ENCODE results near the gene RNU6-1. TPM values are rescaled to one million over a fixed set of nuclear protein-coding genes. Genes with fewer than 3 reads are reported as not detected.

The RNU6-1 gene
- total RNA-seq, 1 donor = not detected

- no peaks in the 10 kb centered on the region for H3K4me1 ChIP-seq (ENCODE audit: insufficient read depth, low read length)
- H3K36me3 ChIP-seq (ENCODE audit: insufficient read depth, low read length) = no peaks in the 10 kb centered on the region
- TF ChIP-seq CTCF (IDR thresholded peaks at IDR 0.05; ENCODE audit: extremely low read depth, low read depth, low read length) = no peak
- DNase-seq (ENCODE audit: insufficient read length, low spot score, missing footprints) = no peak
- no peak overlapping the region for H3K4me2 ChIP-seq (ENCODE audit: insufficient read depth, low read length)
- no peaks in the 10 kb centered on the region for H3K79me2 ChIP-seq (ENCODE audit: insufficient read depth, low read length)
- H2AFZ ChIP-seq (ENCODE audit: low read length) = no peak overlapping the region
- H3K27ac ChIP-seq (ENCODE audit: low read depth, low read length) = no peak overlapping the region
- peaks cover 5% of the 10 kb centered on the region for H3K27me3 ChIP-seq (ENCODE audit: insufficient read depth, low read length)
- no peaks in the 10 kb centered on the region for H4K20me1 ChIP-seq (ENCODE audit: insufficient read depth, low read length)
- no peaks in the 10 kb centered on the region for H3K9me3 ChIP-seq (ENCODE audit: low read depth, low read length)
- no peak overlapping the region for H3K4me3 ChIP-seq (ENCODE audit: insufficient read depth, low read length)
Observed at GRCh38 chr15:67809866-67810265, 30.0 kb downstream of the RNU6-1 start.

- no peak overlapping the region for H3K4me3 ChIP-seq (ENCODE audit: insufficient read depth, low read length)
- H3K27me3 ChIP-seq (ENCODE audit: insufficient read depth, low read length) = peaks cover 5% of the 10 kb centered on the region
- no peaks in the 10 kb centered on the region for H3K79me2 ChIP-seq (ENCODE audit: insufficient read depth, low read length)
- H3K4me1 ChIP-seq (ENCODE audit: insufficient read depth, low read length) = no peaks in the 10 kb centered on the region
- DNase-seq (ENCODE audit: insufficient read length, low spot score, missing footprints) = no peak
- H3K9me3 ChIP-seq (ENCODE audit: low read depth, low read length) = no peaks in the 10 kb centered on the region
- H3K27ac ChIP-seq (ENCODE audit: low read depth, low read length) = no peak overlapping the region
- TF ChIP-seq CTCF (IDR thresholded peaks at IDR 0.05; ENCODE audit: extremely low read depth, low read depth, low read length) = no peak
- no peak overlapping the region for H2AFZ ChIP-seq (ENCODE audit: low read length)
- H3K4me2 ChIP-seq (ENCODE audit: insufficient read depth, low read length) = no peak overlapping the region
- H4K20me1 ChIP-seq (ENCODE audit: insufficient read depth, low read length) = no peaks in the 10 kb centered on the region
- no peaks in the 10 kb centered on the region for H3K36me3 ChIP-seq (ENCODE audit: insufficient read depth, low read length)
Observed at GRCh38 chr15:67809441-67809840, 30.4 kb downstream of the RNU6-1 start.

GRCh38 chr15:67808821-67809220 lies 31.0 kb downstream of the RNU6-1 start:
- Histone ChIP-seq H3K79me2 (ENCODE audit: insufficient read depth, low read length) (no peaks in the 10 kb centered on the region), H3K9me3 (ENCODE audit: low read depth, low read length) (no peaks in the 10 kb centered on the region), H3K27me3 (ENCODE audit: insufficient read depth, low read length) (peaks cover 5% of the 10 kb centered on the region), H4K20me1 (ENCODE audit: insufficient read depth, low read length) (no peaks in the 10 kb centered on the region), H3K27ac (ENCODE audit: low read depth, low read length) (no peak overlapping the region), H3K36me3 (ENCODE audit: insufficient read depth, low read length) (no peaks in the 10 kb centered on the region), H3K4me2 (ENCODE audit: insufficient read depth, low read length) (no peak overlapping the region), H3K4me1 (ENCODE audit: insufficient read depth, low read length) (no peaks in the 10 kb centered on the region), H2AFZ (ENCODE audit: low read length) (no peak overlapping the region), H3K4me3 (ENCODE audit: insufficient read depth, low read length) (no peak overlapping the region)
- TF ChIP-seq CTCF (IDR thresholded peaks at IDR 0.05; ENCODE audit: extremely low read depth, low read depth, low read length) = no peak
- DNase-seq (ENCODE audit: insufficient read length, low spot score, missing footprints) = no peak

- no peaks in the 10 kb centered on the region for H3K4me1 ChIP-seq (ENCODE audit: insufficient read depth, low read length)
- no peaks in the 10 kb centered on the region for H4K20me1 ChIP-seq (ENCODE audit: insufficient read depth, low read length)
- no peak overlapping the region for H3K27ac ChIP-seq (ENCODE audit: low read depth, low read length)
- no peaks in the 10 kb centered on the region for H3K79me2 ChIP-seq (ENCODE audit: insufficient read depth, low read length)
- no peaks in the 10 kb centered on the region for H3K9me3 ChIP-seq (ENCODE audit: low read depth, low read length)
- no peaks in the 10 kb centered on the region for H3K36me3 ChIP-seq (ENCODE audit: insufficient read depth, low read length)
- peaks cover 5% of the 10 kb centered on the region for H3K27me3 ChIP-seq (ENCODE audit: insufficient read depth, low read length)
- H2AFZ ChIP-seq (ENCODE audit: low read length) = no peak overlapping the region
- no peak for TF ChIP-seq CTCF (IDR thresholded peaks at IDR 0.05; ENCODE audit: extremely low read depth, low read depth, low read length)
- H3K4me3 ChIP-seq (ENCODE audit: insufficient read depth, low read length) = no peak overlapping the region
- H3K4me2 ChIP-seq (ENCODE audit: insufficient read depth, low read length) = no peak overlapping the region
- no peak for DNase-seq (ENCODE audit: insufficient read length, low spot score, missing footprints)
Observed at GRCh38 chr15:67807836-67808235, 32.0 kb downstream of the RNU6-1 start.

All from osteoblast (primary cell).